GM19328 (cell line): Measurements from ENCODE around the gene SLCO4A1.

Source experiments
- ATAC-seq: cut with Tn5 transposase; IDR thresholded peaks from one replicate; pipeline ENCODE4 v1.9.1; 2021; ENCODE audit warnings: mild to moderate bottlenecking, moderate library complexity; ENCODE audit not compliant: unreplicated experiment

Gene SLCO4A1

DNA sequence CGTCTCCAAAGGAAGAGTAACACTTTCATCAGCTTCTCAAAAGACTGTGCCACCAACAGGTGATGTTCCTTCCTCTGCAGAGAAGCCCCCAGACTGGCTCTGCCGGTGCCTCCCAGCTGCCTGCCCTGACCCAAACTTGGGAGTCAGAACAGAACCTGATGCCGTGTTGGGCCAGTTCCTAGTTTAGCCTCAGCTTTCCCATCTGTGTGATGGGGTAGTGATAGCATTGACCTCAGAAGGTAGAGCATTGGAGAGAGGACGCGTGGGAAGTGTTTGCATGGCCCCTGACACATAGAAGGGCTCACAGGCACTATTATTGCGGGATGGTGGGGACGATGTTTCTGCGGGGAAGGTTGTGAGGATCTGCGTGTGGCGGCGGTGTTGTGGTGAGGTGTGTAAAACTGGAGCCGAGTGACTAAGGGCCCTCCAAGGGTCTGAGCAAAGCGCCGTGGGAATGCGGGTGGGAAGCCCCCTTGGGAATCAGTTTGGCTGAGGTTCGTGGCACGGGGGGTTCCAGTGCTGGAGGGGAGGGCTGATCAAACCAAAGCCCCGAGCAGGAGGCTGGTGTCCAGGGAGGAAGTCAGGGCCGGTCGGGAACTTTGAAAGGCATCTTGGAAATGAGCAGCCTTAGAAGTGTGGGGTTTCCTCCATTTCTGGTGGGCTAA is 68.0 kb downstream of the SLCO4A1 start:
- ATAC-seq, result no peak

DNA sequence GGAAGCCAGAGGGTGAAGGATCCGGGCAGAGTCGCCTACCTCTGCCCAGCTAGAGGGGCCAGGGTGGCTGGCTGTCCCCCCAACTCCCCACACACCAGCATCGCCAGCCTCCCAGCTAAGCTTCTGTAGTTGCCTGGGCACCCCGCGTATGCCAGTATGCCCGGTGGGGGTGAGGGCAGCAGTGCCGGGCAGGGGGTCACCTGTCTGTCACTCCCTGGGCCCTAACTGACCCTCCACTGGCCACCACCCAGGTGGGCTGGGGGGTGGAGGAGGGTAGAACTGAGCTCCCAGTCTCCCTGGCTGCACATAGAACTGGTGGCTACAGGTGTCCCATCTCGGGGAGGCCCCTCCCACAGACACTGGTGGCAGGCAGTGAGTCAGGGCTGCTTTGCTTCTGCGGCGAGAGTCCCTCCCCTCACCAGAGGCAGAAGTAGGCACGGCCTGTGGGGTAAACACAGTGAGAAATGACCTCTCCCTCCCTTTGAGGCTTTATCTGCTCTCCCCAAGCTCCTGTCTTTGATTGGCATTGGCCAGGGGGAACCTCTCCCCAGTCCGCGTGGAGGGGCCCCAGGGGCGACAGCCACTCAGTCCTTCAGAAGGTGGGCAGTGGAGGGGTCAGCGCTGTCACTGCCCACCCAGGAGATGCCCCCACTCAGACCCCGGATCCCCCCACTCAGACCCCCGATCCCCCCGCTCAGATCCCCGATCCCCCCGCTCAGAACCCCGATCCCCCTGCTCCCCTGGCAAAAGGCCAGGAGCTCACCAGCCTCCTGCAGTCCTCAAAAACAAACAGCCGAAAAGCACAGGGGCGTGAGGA is 68.8 kb downstream of the SLCO4A1 start:
- ATAC-seq, result no peak

DNA sequence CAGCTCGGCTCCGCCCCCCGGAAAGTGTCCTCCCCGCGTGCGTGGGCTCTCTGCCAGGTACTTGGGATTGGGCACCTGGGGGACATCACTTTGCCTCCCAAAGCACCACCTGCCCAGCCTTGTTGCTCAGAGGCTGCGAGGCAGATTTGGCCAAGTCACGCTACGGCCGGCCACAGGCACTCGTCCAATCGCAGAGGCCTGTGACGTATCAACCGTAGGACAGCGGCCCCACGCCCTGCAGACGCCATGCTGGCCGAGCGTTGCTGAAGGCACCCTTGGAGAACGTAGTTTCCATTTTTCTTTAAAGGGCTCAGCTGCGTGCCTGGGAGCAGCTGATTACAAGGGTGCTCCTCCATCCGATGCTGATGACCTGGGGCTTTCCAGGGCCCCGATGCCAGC is 69.4 kb downstream of the SLCO4A1 start:
- no peak for ATAC-seq

DNA sequence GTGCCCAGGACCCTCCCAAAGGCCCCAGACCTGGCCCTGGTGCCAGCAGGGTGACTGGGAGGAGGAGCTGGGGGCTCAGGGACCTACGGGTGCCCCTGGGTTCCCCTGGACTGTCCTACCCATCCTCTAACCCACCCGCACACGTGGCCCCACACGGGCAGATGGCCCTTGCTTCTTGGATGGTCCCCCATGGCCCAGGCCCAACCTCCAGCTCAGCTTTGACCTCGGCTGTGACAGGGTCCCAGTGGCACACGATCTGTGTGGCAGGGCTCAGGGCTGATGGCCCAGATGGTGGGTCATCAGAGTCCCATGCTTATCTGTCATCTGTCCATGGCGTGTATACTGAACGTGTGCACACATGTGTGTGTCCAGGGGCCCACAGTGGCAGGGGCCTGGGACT is 70.3 kb downstream of the SLCO4A1 start:
- ATAC-seq, result no peak

DNA sequence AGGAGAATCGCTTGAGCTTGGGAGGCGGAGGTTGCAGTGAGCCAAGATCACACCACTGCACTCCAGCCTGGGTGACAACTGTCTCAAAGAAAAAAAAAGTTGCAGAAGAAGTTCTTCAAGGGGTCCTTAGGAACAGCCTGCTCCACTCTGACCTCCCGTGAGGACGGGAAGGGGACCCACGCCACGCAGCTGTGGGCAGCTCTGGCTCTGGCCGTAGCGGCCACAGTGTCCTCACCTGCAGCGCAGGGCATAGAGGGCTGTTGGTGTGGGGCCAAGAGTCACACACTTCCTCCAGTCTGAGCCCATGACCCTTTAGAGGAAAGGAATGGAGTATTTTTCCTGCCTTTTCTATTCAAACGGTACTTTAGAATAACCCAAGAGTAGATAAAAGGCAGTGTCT is 71.7 kb downstream of the SLCO4A1 start:
- no peak for ATAC-seq

DNA sequence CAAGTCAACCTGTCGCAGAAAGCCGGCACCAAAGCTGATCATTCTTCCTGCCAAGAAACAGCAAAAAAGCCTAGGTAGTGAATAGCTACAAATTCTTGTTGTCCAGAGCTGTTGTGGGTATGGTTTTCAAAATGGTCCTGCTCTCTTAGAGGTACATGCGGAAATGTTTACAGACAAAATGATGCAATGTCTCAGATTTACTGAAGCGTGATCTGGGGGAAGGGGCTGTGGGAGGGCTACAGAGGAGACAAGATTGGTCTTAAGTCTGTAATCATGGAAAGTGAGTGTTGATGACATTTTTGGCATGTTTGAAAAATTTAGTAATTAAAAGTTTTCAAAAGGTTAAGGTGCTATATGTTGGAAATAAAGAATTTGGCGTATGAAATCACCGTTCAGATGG is 72.5 kb downstream of the SLCO4A1 start:
- no peak for ATAC-seq

DNA sequence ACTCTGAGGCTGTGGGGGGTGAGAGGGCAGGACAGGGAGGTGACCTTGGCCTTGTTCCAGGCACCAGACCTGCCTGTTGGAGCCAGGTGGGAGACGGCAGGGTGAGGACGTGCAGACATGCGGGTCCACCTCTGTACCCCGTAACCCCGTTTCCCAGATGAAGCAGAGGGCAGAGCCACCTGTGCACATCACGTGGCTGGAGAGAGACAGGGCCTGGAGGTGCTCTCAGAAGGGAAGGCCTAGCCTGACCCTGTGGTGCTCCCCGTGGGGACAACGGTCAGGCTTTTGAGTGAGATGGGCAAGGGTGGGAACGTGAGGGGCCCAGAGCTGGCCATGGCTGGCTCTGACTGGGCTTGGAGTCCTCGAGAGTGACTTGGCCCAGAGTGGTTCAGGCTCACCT is 72.9 kb downstream of the SLCO4A1 start:
- no peak for ATAC-seq

DNA sequence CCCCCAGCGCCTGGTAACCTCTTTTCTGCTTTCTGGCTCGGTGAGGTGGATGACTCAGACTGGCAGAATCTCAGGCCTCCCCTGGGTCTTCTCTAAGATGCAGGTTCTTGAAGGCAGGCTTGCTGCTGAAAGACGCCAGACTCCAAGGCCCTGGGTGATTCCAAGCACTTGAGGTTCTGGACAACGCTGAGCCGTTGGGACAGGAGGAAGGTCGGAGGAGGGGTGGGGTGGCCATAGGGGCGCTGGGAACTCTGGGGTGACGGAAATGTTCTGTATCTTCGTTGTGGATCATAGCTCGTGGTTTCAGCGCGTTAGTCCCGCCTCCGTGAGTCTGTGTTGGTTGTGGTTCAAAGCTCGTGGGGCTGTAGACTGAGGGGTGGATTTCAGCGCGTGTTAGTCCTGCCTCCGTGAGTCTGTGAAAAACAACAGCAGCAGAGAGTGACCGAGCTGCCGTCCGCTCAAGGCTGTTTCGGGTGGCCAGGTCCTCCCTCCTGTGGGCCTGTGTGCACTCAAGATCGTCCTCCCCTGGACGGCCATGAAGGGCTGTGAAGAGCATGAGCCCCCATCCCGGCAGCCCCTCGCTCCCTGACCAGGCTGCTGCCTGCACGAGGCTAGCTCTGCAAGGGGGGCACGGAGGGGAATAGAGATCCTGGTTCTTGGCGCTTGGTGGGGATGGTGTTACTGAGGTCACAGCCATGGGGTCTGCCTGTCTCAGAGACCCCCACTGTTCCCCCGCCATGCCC is 74.1 kb downstream of the SLCO4A1 start:
- no peak for ATAC-seq

DNA sequence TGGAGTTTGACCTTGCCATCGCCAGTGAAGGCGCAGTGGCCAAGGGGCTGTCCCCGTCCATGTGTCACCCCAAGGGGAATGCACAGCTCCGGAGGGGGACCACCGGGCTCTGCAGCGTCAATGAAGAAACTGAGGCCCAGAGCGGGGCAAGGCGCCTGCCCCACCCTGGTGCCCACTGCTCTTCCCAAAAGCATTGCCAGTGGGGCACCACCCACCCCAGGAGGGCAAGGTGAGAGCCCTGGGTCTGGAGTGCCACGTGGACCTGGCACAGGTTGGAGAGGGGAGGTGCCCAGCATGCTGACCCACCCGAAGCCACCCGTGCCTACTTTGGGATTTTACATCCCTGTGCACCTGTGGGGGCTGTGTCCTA is 74.6 kb downstream of the SLCO4A1 start:
- ATAC-seq, result no peak

DNA sequence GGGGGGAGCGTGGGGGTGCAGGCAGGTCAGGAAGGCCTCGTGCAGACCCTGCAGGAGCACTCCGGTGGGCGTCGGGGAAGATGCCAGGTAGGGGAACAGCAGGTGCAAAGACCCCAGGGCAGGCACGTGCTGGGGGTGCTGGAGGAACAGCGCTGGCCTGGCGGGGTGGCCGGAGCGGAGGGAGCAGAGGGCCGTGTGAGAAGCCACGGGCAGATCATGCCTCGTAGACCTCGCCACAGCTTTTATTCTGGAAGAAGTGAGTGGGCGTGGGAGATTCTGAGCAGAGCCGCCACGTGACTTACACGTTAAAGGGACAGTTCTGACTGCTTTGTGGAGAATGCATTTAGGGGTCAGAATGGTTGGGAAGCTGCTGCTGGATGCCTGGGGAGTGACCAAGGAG is 75.6 kb downstream of the SLCO4A1 start:
- ATAC-seq, result no peak

DNA sequence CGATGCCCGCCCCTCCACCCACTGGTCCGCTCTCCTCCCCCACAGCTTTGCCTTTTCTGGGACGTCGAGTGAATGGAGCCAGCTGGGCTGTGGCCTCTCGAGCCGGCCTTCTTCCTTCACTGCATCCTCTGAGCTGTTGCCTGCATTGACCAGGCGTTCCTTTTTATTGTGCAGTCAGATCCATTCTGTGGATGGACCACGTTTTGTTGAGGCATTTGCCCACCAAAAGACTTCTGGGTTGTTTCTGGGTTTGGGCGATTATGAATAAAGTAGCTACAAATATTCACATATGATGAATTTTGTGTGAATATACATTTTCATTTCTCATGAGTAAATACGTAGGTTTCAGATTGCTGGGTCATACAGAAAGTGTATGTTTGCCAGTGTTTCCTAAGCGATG is 76.2 kb downstream of the SLCO4A1 start:
- ATAC-seq, result no peak

DNA sequence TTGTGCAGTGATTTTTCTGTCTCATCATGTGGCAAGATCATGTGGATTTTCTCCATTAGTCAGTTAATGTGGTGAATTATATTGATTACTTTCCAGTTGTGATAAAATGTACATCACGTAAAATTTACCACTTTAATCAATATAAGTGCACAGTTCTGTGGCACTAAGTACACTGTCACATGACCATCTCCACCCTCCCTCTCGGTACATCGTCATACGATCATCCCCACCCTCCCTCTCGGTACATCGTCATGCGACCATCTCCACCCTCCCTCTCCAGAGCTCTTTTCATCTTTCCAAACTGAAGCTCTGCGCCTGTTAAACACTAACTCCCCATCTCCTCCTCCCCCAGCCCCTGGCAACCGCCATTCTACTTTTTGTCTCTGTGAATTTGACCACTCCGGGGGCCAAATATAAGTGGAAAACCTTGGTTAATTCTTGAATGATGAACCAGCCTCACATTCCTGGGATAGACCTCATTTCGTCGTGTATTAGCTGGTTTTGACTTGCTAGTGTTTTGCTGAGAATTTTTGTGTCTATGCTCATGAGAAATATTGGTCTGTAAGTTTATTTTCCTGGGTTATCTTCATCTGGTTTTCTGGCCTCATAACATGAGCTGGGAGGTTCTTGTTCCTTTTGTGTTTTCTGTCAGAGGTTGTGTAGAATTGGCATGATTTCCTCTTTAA is 77.1 kb downstream of the SLCO4A1 start:
- ATAC-seq, result no peak
